Endothelial cell (in vitro differentiated cells): ENCODE measurements around the gene ART3. TPM values are rescaled to one million over a fixed set of nuclear protein-coding genes. Genes with fewer than 3 reads are reported as not detected.

ENCODE experiments used
- DNase-seq: peaks from one replicate; pipeline ENCODE4 v3.0.0; 2021; ENCODE audit warnings: low spot score
- H3K27ac Mint-ChIP-seq: one replicate; pipeline ENCODE4 v1.8.0; 2021; ENCODE audit warnings: mixed read lengths, inconsistent platforms; ENCODE audit not compliant: unreplicated experiment
- H3K27me3 Mint-ChIP-seq: one replicate; pipeline ENCODE4 v1.8.0; 2021; ENCODE audit warnings: mild to moderate bottlenecking, moderate library complexity, mixed read lengths, inconsistent platforms; ENCODE audit not compliant: unreplicated experiment
- H3K36me3 Mint-ChIP-seq: one replicate; pipeline ENCODE4 v1.8.0; 2021; ENCODE audit warnings: mild to moderate bottlenecking, low read depth, mixed read lengths, inconsistent platforms; ENCODE audit not compliant: unreplicated experiment
- H3K4me1 Mint-ChIP-seq: one replicate; pipeline ENCODE4 v1.8.0; 2021; ENCODE audit warnings: mild to moderate bottlenecking, mixed read lengths, inconsistent platforms; ENCODE audit not compliant: unreplicated experiment
- H3K4me3 Mint-ChIP-seq: one replicate; pipeline ENCODE4 v1.8.0; 2021; ENCODE audit warnings: mild to moderate bottlenecking, mixed read lengths, inconsistent platforms; ENCODE audit not compliant: unreplicated experiment
- H3K9me3 Mint-ChIP-seq: one replicate; pipeline ENCODE4 v1.8.0; 2021; ENCODE audit warnings: mixed read lengths, inconsistent platforms; ENCODE audit not compliant: unreplicated experiment
- long read RNA-seq: library from polyadenylated mRNA; unstranded; transcript quantifications from one replicate; pipeline ENCODE4 v2.0.0, GENCODE V29; 2020; ENCODE audit not compliant: unreplicated experiment
- total RNA-seq: library from RNA; stranded (reverse); fragmentation: NEBNext Ultra II Directional; extraction: Animal tissue kit (Norgen Biotek cat#: 25700); gene quantifications from one replicate; pipeline ENCODE4 v1.2.1, GENCODE V29; 2021; ENCODE audit not compliant: unreplicated experiment
- TF ChIP-seq, protein P1 (sequence below): fragments of 200-600 bp; sonication (generic); IDR thresholded peaks from one replicate; pipeline ENCODE4 v1.5.0; 2021; ENCODE audit warnings: antibody characterized with exemption; ENCODE audit not compliant: unreplicated experiment

Gene ART3, protein sequence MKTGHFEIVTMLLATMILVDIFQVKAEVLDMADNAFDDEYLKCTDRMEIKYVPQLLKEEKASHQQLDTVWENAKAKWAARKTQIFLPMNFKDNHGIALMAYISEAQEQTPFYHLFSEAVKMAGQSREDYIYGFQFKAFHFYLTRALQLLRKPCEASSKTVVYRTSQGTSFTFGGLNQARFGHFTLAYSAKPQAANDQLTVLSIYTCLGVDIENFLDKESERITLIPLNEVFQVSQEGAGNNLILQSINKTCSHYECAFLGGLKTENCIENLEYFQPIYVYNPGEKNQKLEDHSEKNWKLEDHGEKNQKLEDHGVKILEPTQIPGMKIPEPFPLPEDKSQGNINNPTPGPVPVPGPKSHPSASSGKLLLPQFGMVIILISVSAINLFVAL
- not detected for total RNA-seq
- long read RNA-seq, result 0 reads

DNA sequence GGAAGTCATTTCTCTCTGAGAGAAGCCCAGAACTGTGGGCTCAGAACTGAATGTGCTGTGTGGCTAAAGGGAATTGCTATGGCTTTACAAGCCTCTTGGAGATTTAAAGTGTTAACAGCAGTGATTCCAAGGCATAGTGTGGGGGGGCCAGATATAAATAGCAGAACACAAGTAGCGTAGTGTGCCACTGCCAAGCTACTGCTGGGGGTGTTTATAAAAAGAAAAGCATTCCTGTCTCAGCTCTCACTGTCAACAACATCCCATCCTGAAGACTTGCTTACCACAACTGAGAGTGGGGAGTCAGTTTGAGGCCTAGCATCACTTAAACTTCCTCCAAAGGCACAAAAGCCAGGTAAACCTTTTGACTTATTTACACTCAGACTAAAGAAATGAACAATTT lies at the start of gene ART3:
Gene ART3, plus strand, starts transcription at position 242 of the 400 bp plus-strand sequence. CDS start 1,181 bp downstream, outside the sequence.
- TF ChIP-seq, protein P1, sequence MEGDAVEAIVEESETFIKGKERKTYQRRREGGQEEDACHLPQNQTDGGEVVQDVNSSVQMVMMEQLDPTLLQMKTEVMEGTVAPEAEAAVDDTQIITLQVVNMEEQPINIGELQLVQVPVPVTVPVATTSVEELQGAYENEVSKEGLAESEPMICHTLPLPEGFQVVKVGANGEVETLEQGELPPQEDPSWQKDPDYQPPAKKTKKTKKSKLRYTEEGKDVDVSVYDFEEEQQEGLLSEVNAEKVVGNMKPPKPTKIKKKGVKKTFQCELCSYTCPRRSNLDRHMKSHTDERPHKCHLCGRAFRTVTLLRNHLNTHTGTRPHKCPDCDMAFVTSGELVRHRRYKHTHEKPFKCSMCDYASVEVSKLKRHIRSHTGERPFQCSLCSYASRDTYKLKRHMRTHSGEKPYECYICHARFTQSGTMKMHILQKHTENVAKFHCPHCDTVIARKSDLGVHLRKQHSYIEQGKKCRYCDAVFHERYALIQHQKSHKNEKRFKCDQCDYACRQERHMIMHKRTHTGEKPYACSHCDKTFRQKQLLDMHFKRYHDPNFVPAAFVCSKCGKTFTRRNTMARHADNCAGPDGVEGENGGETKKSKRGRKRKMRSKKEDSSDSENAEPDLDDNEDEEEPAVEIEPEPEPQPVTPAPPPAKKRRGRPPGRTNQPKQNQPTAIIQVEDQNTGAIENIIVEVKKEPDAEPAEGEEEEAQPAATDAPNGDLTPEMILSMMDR, result no peak
- Mint-ChIP-seq H3K36me3 (no peaks in the 10 kb centered on the region), H3K9me3 (no peaks in the 10 kb centered on the region), H3K4me3 (no peak within 1 kb of the TSS), H3K4me1 (no peaks in the 10 kb centered on the region), H3K27me3 (peaks cover 1% of the 10 kb centered on the region), H3K27ac (no peak within 1 kb of the TSS)
- DNase-seq, result no peak

DNA sequence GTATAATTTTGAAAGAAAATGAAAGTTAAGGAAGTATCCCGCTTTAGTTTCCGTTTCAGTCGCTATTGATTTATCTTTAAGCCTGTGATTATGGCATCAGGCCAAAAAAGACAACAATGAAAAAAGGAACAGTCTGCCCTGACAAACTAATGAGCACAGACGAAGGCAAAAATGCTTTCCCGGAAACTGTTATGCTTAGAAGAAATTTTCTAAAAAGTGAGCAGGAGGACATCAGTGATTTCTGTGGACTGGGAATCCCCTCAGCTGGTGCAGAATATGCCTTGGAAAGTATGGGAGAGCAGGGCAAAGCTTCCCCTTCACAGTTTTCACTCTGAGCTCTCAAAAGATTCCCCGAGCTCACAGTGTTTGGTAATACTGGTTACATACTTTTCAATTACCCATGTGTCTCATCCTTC lies 46.2 kb upstream of the ART3 start:
- H3K27ac Mint-ChIP-seq, result no peak overlapping the region
- no peak for DNase-seq
- no peaks in the 10 kb centered on the region for H3K36me3 Mint-ChIP-seq
- no peaks in the 10 kb centered on the region for H3K4me1 Mint-ChIP-seq
- H3K9me3 Mint-ChIP-seq, result no peaks in the 10 kb centered on the region
- H3K27me3 Mint-ChIP-seq, result no peaks in the 10 kb centered on the region
- no peak overlapping the region for H3K4me3 Mint-ChIP-seq
- TF ChIP-seq, protein P1, result no peak

DNA sequence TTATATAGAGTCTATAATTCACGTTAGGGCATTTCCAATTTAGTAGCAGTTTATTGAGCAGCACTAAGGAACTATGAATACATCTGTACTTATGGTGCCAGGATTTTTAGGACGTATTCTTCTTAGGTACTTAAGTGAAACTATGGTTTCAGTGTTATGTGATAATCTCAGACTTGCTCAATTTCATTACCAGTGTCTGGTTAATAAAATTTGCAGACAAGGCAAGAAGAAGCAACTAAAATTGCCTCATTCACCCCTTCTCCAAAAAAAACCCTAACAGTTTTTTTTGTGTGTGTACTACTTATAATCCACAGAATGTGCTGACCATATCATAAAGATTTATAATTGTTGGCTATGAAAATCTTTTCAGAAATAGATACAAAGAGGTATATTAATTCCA lies 45.2 kb upstream of the ART3 start:
- Mint-ChIP-seq H3K36me3 (no peaks in the 10 kb centered on the region), H3K4me1 (no peaks in the 10 kb centered on the region), H3K27me3 (no peaks in the 10 kb centered on the region), H3K9me3 (no peaks in the 10 kb centered on the region), H3K27ac (no peak overlapping the region), H3K4me3 (no peak overlapping the region)
- TF ChIP-seq, protein P1, result no peak
- DNase-seq, result no peak

DNA sequence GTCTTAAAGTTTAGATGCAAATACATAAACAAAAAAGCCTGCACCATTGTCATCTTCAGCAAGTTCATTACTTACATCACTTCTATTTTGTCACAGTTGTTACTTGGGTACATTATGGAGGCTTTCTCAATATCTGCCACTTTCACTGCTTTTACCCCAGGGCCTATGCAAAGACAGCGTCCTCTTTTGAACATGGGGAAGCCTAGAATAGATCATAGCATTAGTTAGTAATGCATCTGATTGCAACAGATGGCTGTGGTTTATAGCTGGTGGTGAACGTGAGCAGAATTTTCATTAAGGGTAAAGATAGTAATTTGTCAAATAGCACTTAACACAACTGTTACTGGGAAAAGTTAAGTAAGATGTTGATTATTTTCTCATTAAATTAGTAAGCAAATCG lies 39.4 kb upstream of the ART3 start:
- DNase-seq, result no peak
- Mint-ChIP-seq H3K4me3 (no peak overlapping the region), H3K4me1 (peaks cover 4% of the 10 kb centered on the region), H3K27ac (no peak overlapping the region), H3K9me3 (no peaks in the 10 kb centered on the region), H3K27me3 (no peaks in the 10 kb centered on the region), H3K36me3 (no peaks in the 10 kb centered on the region)
- TF ChIP-seq, protein P1, result no peak

DNA sequence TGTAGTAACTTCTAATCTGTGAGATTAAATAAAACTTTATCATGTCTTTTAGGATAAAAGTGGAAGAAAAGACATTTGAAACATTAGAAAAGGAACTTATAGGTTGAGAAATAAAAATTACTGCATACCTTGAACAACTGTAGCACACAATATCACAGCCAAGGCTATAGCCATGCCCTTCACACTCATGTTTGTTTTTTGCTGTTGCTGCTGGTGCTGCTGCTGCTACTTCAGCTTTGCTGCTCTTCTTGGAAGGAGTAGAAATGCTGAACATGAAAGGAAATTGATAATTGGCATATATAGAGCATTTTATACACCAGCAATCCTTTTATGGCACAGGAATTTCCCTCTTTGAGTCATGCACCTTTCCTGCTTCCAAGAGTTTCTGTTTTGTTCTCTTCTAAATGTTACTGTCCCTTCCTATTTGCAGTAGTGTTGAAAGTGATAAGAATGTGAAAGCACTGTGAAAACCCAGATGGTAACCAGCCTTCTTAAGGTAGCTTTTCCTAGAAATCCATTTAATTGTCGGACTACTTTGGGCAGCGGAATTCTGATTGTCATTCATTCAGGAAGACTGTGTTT lies 38.6 kb upstream of the ART3 start, which contains the start of gene CXCL11:
Gene CXCL11, minus strand, starts transcription at position 272 of the 582 bp plus-strand sequence. Its CDS starts 83 bp downstream, at position 189.
- H3K27me3 Mint-ChIP-seq, result no peaks in the 10 kb centered on the region
- no peaks in the 10 kb centered on the region for H3K9me3 Mint-ChIP-seq
- H3K4me3 Mint-ChIP-seq, result no peak within 1 kb of the TSS
- H3K27ac Mint-ChIP-seq, result no peak within 1 kb of the TSS
- H3K4me1 Mint-ChIP-seq, result peaks cover 4% of the 10 kb centered on the region
- TF ChIP-seq, protein P1, result no peak
- DNase-seq, result no peak
- H3K36me3 Mint-ChIP-seq, result no peaks in the 10 kb centered on the region
